Measurements from ENCODE around the gene UBE2O.

DNA sequence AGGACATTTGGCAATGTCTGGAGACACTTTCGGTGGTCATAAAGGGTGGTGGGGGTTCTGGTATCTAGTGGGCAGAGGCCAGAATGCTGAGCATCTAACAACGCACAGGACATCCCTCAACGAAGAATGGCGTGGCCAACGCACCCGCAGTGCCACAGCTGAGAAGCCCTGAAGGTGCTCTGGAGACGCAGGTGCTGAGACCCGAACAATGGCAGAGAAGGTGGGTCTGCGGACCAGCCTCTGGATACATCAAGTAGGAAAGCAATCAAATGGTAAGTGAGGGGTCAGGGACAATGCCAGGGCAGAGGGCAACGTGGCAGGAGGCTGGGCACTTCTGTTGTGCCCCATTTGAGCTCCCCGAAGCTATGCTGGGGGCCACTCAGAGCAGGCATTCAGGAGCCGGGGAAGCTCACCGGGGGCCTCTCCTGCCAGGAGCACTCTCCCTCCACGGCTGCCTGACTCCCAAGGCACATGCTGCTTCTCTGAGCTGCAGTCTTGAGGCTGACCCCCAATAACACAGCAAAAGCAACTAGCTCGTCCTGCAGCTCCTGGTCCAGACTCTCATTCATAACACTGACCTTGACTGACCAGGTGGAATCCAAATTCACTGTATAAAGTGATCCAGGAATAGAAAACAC lies 42.5 kb downstream of the UBE2O start:
- TF ChIP-seq ZNF274 (IDR thresholded peaks at IDR 0.05; ENCODE audit: low read length) (no peak), ZNF274 (tag by site-specific recombination; IDR thresholded peaks at IDR 0.05; ENCODE audit: borderline replicate concordance) (no peak), ZNF473 (tag by site-specific recombination; IDR thresholded peaks at IDR 0.05) (no peak), ZNF202 (tag by site-specific recombination; IDR thresholded peaks at IDR 0.05; ENCODE audit: borderline replicate concordance) (no peak), SETDB1 (IDR thresholded peaks at IDR 0.05; ENCODE audit: insufficient read length, low read length) (no peak)
